Liver (tissue), 9 donors: Measurements from ENCODE around the gene OR8B2. TPM values are rescaled to one million over a fixed set of nuclear protein-coding genes. Genes with fewer than 3 reads are reported as not detected.

Experiments
- DNase-seq: peaks from one replicate; pipeline ENCODE4 v3.0.0-alpha.2; 2017; ENCODE audit warnings: low spot score
- H3K27ac ChIP-seq, 2 donors: one replicate each; pipeline ENCODE4 v1.7.0; 2013; ENCODE audit warnings: inconsistent platforms in 2 of 2, low read length in 2 of 2, control low read depth in 1 of 2, low read depth in 1 of 2, mild to moderate bottlenecking in 1 of 2
- H3K27me3 ChIP-seq, 4 donors: one replicate each; pipeline versions ENCODE4 v1.6.1 to v1.7.0; 2013; ENCODE audit warnings: low read length in 3 of 4, inconsistent platforms in 1 of 4, mild to moderate bottlenecking in 1 of 4, moderate library complexity in 1 of 4; ENCODE audit not compliant: control insufficient read depth in 4 of 4, insufficient read depth in 4 of 4
- H3K36me3 ChIP-seq, 4 donors: one replicate each; pipeline versions ENCODE4 v1.6.1 to v1.7.0; 2013; ENCODE audit warnings: low read length in 3 of 4, mild to moderate bottlenecking in 3 of 4, low read depth in 1 of 4, moderate library complexity in 1 of 4; ENCODE audit not compliant: control insufficient read depth in 4 of 4, insufficient read depth in 3 of 4
- H3K4me1 ChIP-seq, 4 donors: one replicate each; pipeline versions ENCODE4 v1.6.1 to v1.7.0; 2013; ENCODE audit warnings: low read length in 3 of 4, mild to moderate bottlenecking in 3 of 4, moderate library complexity in 1 of 4; ENCODE audit not compliant: control insufficient read depth in 4 of 4, insufficient read depth in 4 of 4
- H3K4me3 ChIP-seq, 3 donors: one replicate each; pipeline versions ENCODE4 v1.6.1 to v1.7.0; 2013; ENCODE audit warnings: low read length in 3 of 3, control low read depth in 1 of 3, low read depth in 1 of 3, mild to moderate bottlenecking in 1 of 3
- H3K9ac ChIP-seq, 2 donors: one replicate each; pipeline ENCODE4 v1.7.0; 2013; ENCODE audit warnings: low read length in 2 of 2, mild to moderate bottlenecking in 2 of 2, moderate library complexity in 2 of 2, control low read depth in 1 of 2, low read depth in 1 of 2
- H3K9me3 ChIP-seq, 4 donors: one replicate each; pipeline versions ENCODE4 v1.6.1 to v1.7.0; 2013; ENCODE audit warnings: low read length in 3 of 4; ENCODE audit not compliant: control insufficient read depth in 4 of 4
- ATF3 ChIP-seq: IDR thresholded peaks from 2 replicates; pipeline ENCODE4 v1.6.1; 2016; ENCODE audit warnings: antibody characterized with exemption
- CTCF ChIP-seq: fragments of 150-350 bp; IDR thresholded peaks from 2 replicates; pipeline ENCODE4 v1.5.1; 2017; ENCODE audit warnings: improper control_type of control experiment, low read depth, low read length; ENCODE audit not compliant: missing input control
- EGR1 ChIP-seq, 2 donors: IDR thresholded peaks; 2 replicates each; pipeline ENCODE4 v1.6.1; 2016 to 2018; ENCODE audit warnings: antibody characterized with exemption in 2 of 2, low read depth in 2 of 2
- FOXA1 ChIP-seq: IDR thresholded peaks from 2 replicates; pipeline ENCODE4 v1.6.1; 2016; ENCODE audit warnings: antibody characterized with exemption
- FOXA2 ChIP-seq: IDR thresholded peaks from 2 replicates; pipeline ENCODE4 v1.6.1; 2016; ENCODE audit warnings: antibody characterized with exemption
- GABPA ChIP-seq, 2 donors: IDR thresholded peaks in 1 of 2; conservative IDR thresholded peaks in 1 of 2; 2 replicates each; pipeline ENCODE4 v1.6.1; 2016; ENCODE audit warnings: antibody characterized with exemption in 2 of 2, mild to moderate bottlenecking in 1 of 2, moderate library complexity in 1 of 2
- HNF4A ChIP-seq, 2 donors: conservative IDR thresholded peaks; 2 replicates each; pipeline ENCODE4 v1.6.1; 2016; ENCODE audit warnings: antibody characterized with exemption in 2 of 2, mild to moderate bottlenecking in 2 of 2
- JUND ChIP-seq, 2 donors: IDR thresholded peaks; 2 replicates each; pipeline ENCODE4 v1.6.1; 2016; ENCODE audit warnings: antibody characterized with exemption in 2 of 2
- MAX ChIP-seq: IDR thresholded peaks from 2 replicates; pipeline ENCODE4 v1.6.1; 2016; ENCODE audit warnings: antibody characterized with exemption
- NR2F2 ChIP-seq: IDR thresholded peaks from 2 replicates; pipeline ENCODE4 v1.6.1; 2016; ENCODE audit warnings: antibody characterized with exemption
- RAD21 ChIP-seq, 2 donors: IDR thresholded peaks; 2 replicates each; pipeline ENCODE4 v1.6.1; 2016; ENCODE audit warnings: antibody characterized with exemption in 2 of 2, mild to moderate bottlenecking in 2 of 2
- REST ChIP-seq: IDR thresholded peaks from 2 replicates; pipeline ENCODE4 v1.6.1; 2016; ENCODE audit warnings: antibody characterized with exemption, mild to moderate bottlenecking
- RXRA ChIP-seq, 2 donors: IDR thresholded peaks; 2 replicates each; pipeline ENCODE4 v1.6.1; 2017 to 2018; ENCODE audit warnings: antibody characterized with exemption in 2 of 2, mild to moderate bottlenecking in 1 of 2
- SP1 ChIP-seq: IDR thresholded peaks from 2 replicates; pipeline ENCODE4 v1.6.1; 2018; ENCODE audit warnings: antibody characterized with exemption, mild to moderate bottlenecking
- TAF1 ChIP-seq: conservative IDR thresholded peaks from 2 replicates; pipeline ENCODE4 v1.6.1; 2016; ENCODE audit warnings: antibody characterized with exemption, mild to moderate bottlenecking
- YY1 ChIP-seq: IDR thresholded peaks from 2 replicates; pipeline ENCODE4 v1.6.1; 2016; ENCODE audit warnings: antibody characterized with exemption, mild to moderate bottlenecking
- ZBTB33 ChIP-seq: IDR thresholded peaks from 2 replicates; pipeline ENCODE4 v1.6.1; 2016; ENCODE audit warnings: antibody characterized with exemption
- WGBS: extraction: QIAGEN DNeasy Blood & Tissue Kit; methylation state at CpG from one replicate; pipeline ENCODE4 v1.1.7; 2013; 5-methylcytosine and 5-hydroxymethylcytosine counted together
- polyA plus RNA-seq, 2 donors: library from polyadenylated mRNA; stranded (reverse) in 1 of 2; unstranded in 1 of 2; fragments of 200-250 nt in 1 of 2; fragments of >200 nt in 1 of 2; fragmentation: Nextera tagmentation in 1 of 2; extraction: Ambion mirVana in 1 of 2; gene quantifications; one replicate each; pipeline versions ENCODE4 v1.2.1 to v1.2.3, GENCODE V29; 2013 to 2015
- total RNA-seq, 2 donors: library from RNA; depleted of rRNA; stranded (reverse); fragments of >200 nt; gene quantifications; one replicate each; pipeline ENCODE4 v1.2.3, GENCODE V29; 2014
- donor health status: healthy.
- donor health status: healthy.
- donor health status: healthy.
- donor health status: healthy.
- donor health status: healthy.

Gene OR8B2
- total and polyA plus RNA-seq, 4 donors, result not detected

- Histone ChIP-seq H3K4me1 (no peaks in the 10 kb centered on the region), H3K4me3 (no peak overlapping the region), H3K9ac (no peak overlapping the region), H3K27me3 (peaks cover 0 to 3% (median 0%) of the 10 kb centered on the region in 4 donors), H3K36me3 (no peaks in the 10 kb centered on the region), H3K9me3 (peaks cover 0 to 6% (median 2%) of the 10 kb centered on the region in 4 donors), H3K27ac (no peak overlapping the region)
- TF ChIP-seq RAD21 (IDR thresholded peaks at IDR 0.05) (no peak), SP1 (no peak), RXRA (IDR thresholded peaks at IDR 0.05) (no peak), ZBTB33 (no peak), CTCF (no peak), FOXA1 (no peak), JUND (IDR thresholded peaks at IDR 0.05) (no peak), FOXA2 (no peak), REST (no peak), EGR1 (IDR thresholded peaks at IDR 0.05; ENCODE audit: low read depth in 2 of 2) (no peak), MAX (no peak), NR2F2 (no peak), HNF4A (conservative IDR thresholded peaks at IDR 0.05) (no peak), ATF3 (no peak), GABPA (IDR thresholded peaks at IDR 0.05 in 1 of 2, conservative IDR thresholded peaks at IDR 0.05 in 1 of 2) (no peak), TAF1 (no peak), YY1 (no peak)
- 47% methylated on average over 3 of the region's 3 CpGs for WGBS
- DNase-seq, result no peak
These were observed 8.0 kb downstream of the OR8B2 start for GRCh38 chr11:124376280-124376679.

GRCh38 chr11:124359566-124359965, 24.7 kb downstream of the OR8B2 start:
- no peaks in the 10 kb centered on the region for H3K9me3 ChIP-seq
- no peaks in the 10 kb centered on the region for H3K36me3 ChIP-seq
- no peaks in the 10 kb centered on the region for H3K4me1 ChIP-seq
- no peak overlapping the region for H3K9ac ChIP-seq
- no peaks in the 10 kb centered on the region for H3K27me3 ChIP-seq
- WGBS, result 24% methylated on average over 2 of the region's 2 CpGs
- H3K4me3 ChIP-seq, result no peak overlapping the region
- H3K27ac ChIP-seq, result no peak overlapping the region
- DNase-seq, result no peak
- no peak for TF ChIP-seq GABPA (IDR thresholded peaks at IDR 0.05 in 1 of 2, conservative IDR thresholded peaks at IDR 0.05 in 1 of 2)
- TF ChIP-seq CTCF, result no peak
- TF ChIP-seq SP1, result no peak
- TF ChIP-seq ATF3, result no peak
- TF ChIP-seq MAX, result no peak
- TF ChIP-seq RXRA (IDR thresholded peaks at IDR 0.05), result no peak
- TF ChIP-seq NR2F2, result no peak
- TF ChIP-seq FOXA1, result no peak
- TF ChIP-seq REST, result no peak
- TF ChIP-seq TAF1, result no peak
